ENCODE data around the gene WTAP.
"Not testable (repeated sequence)": the region's sequence is repeated elsewhere in the genome, so short reads cannot be mapped to it uniquely, and the experiment has no call there.

The WTAP gene

GRCh38 chr6:159788753-159789376 is 61.6 kb downstream of the WTAP start:
- peak; percentile 37 for DNase-seq (ENCODE audit: low read depth)
- peak overlapping the region; percentile 96 for H3K4me3 ChIP-seq (replicated peaks; ENCODE audit: low read depth, low read length)
- no peak for TF ChIP-seq CTCF (IDR thresholded peaks at IDR 0.05; ENCODE audit: low read length, missing control alignments)

- peak; percentile 100 for DNase-seq (ENCODE audit: low read depth)
- H3K4me3 ChIP-seq (replicated peaks; ENCODE audit: low read depth, low read length): peak within 1 kb of the TSS; percentile 96
- TF ChIP-seq CTCF (IDR thresholded peaks at IDR 0.05; ENCODE audit: low read length, missing control alignments): no peak
Measured at GRCh38 chr6:159789377-159790148, 62.3 kb downstream of the WTAP start, which contains the start of gene TCP1. TSS of gene TCP1 (minus strand) at chr6:159789602. CDS start at chr6:159789468, 134 bp downstream.

- TF ChIP-seq CTCF (IDR thresholded peaks at IDR 0.05; ENCODE audit: low read length, missing control alignments): no peak
Measured at GRCh38 chr6:159790149-159790955, 63.0 kb downstream of the WTAP start, which contains the start of gene MRPL18. TSS of gene MRPL18 (plus strand) at chr6:159790467. CDS start at chr6:159790588, 121 bp downstream.

GRCh38 chr6:159790956-159791598 is 63.8 kb downstream of the WTAP start:
- no peak for DNase-seq (ENCODE audit: low read depth)
- no peak for TF ChIP-seq CTCF (IDR thresholded peaks at IDR 0.05; ENCODE audit: low read length, missing control alignments)
- H3K4me3 ChIP-seq (replicated peaks; ENCODE audit: low read depth, low read length): peak overlapping the region; percentile 96

More at GRCh38 chr6:159790149-159790955, 63.0 kb downstream of the WTAP start, which contains the start of gene MRPL18:
- H3K4me3 ChIP-seq (replicated peaks; ENCODE audit: low read depth, low read length): peak within 1 kb of the TSS; percentile 96
- peak; percentile 98 for DNase-seq (ENCODE audit: low read depth)

GRCh38 chr6:159794976-159795375 is 67.7 kb downstream of the WTAP start:
- DNase-seq (ENCODE audit: low read depth); H3K4me3 ChIP-seq (replicated peaks; ENCODE audit: low read depth, low read length): not testable (repeated sequence)

- H3K4me3 ChIP-seq (replicated peaks; ENCODE audit: low read depth, low read length): no peak overlapping the region
- DNase-seq (ENCODE audit: low read depth): no peak
- TF ChIP-seq CTCF (IDR thresholded peaks at IDR 0.05; ENCODE audit: low read length, missing control alignments): no peak
Measured at GRCh38 chr6:159797554-159797953, 70.2 kb downstream of the WTAP start.
